ENCODE data around the gene PTPRM.

The PTPRM gene

GRCh38 chr18:7740821-7741220, 173.7 kb downstream of the PTPRM start:
- CTCF ChIA-PET, result no interaction called here
- Mint-ChIP-seq H3K4me1 (no peaks in the 10 kb centered on the region), H3K36me3 (no peaks in the 10 kb centered on the region), H3K27me3 (no peaks in the 10 kb centered on the region), H3K4me3 (no peak overlapping the region), H3K27ac (no peak overlapping the region), H3K9me3 (peaks cover 9% of the 10 kb centered on the region)
- no peak for DNase-seq

GRCh38 chr18:7741640-7742039, 174.5 kb downstream of the PTPRM start:
- Mint-ChIP-seq H3K27me3 (no peaks in the 10 kb centered on the region), H3K4me3 (no peak overlapping the region), H3K4me1 (no peaks in the 10 kb centered on the region), H3K27ac (no peak overlapping the region), H3K36me3 (no peaks in the 10 kb centered on the region), H3K9me3 (peaks cover 11% of the 10 kb centered on the region)
- CTCF ChIA-PET, result no interaction called here
- no peak for DNase-seq

GRCh38 chr18:7742224-7742623, 175.1 kb downstream of the PTPRM start:
- no peaks in the 10 kb centered on the region for H3K4me1 Mint-ChIP-seq
- CTCF ChIA-PET, result no interaction called here
- H3K27ac Mint-ChIP-seq, result no peak overlapping the region
- H3K4me3 Mint-ChIP-seq, result no peak overlapping the region
- H3K9me3 Mint-ChIP-seq, result peaks cover 11% of the 10 kb centered on the region
- DNase-seq, result no peak
- H3K36me3 Mint-ChIP-seq, result no peaks in the 10 kb centered on the region
- H3K27me3 Mint-ChIP-seq, result no peaks in the 10 kb centered on the region

- no peaks in the 10 kb centered on the region for H3K36me3 Mint-ChIP-seq
- no peak for DNase-seq
- H3K27ac Mint-ChIP-seq, result no peak overlapping the region
- H3K4me1 Mint-ChIP-seq, result no peaks in the 10 kb centered on the region
- peaks cover 8% of the 10 kb centered on the region for H3K9me3 Mint-ChIP-seq
- no peak overlapping the region for H3K4me3 Mint-ChIP-seq
- no peaks in the 10 kb centered on the region for H3K27me3 Mint-ChIP-seq
- CTCF ChIA-PET, result no interaction called here
Observed at GRCh38 chr18:7743256-7743655, 176.1 kb downstream of the PTPRM start.

GRCh38 chr18:7746106-7746505, 179.0 kb downstream of the PTPRM start:
- no peak overlapping the region for H3K27ac Mint-ChIP-seq
- CTCF ChIA-PET, result no interaction called here
- H3K4me3 Mint-ChIP-seq, result no peak overlapping the region
- no peak for DNase-seq
- no peaks in the 10 kb centered on the region for H3K27me3 Mint-ChIP-seq
- peaks cover 8% of the 10 kb centered on the region for H3K9me3 Mint-ChIP-seq
- no peaks in the 10 kb centered on the region for H3K4me1 Mint-ChIP-seq
- H3K36me3 Mint-ChIP-seq, result no peaks in the 10 kb centered on the region

- Mint-ChIP-seq H3K9me3 (peaks cover 8% of the 10 kb centered on the region), H3K4me1 (no peaks in the 10 kb centered on the region), H3K27ac (no peak overlapping the region), H3K36me3 (no peaks in the 10 kb centered on the region), H3K27me3 (no peaks in the 10 kb centered on the region), H3K4me3 (no peak overlapping the region)
- no peak for DNase-seq
- CTCF ChIA-PET, result no interaction called here
Observed at GRCh38 chr18:7748251-7749007, 181.3 kb downstream of the PTPRM start.

GRCh38 chr18:7749008-7749405, 181.9 kb downstream of the PTPRM start:
- DNase-seq, result no peak
- CTCF ChIA-PET, result no interaction called here
- no peaks in the 10 kb centered on the region for H3K27me3 Mint-ChIP-seq
- no peaks in the 10 kb centered on the region for H3K36me3 Mint-ChIP-seq
- no peak overlapping the region for H3K4me3 Mint-ChIP-seq
- H3K27ac Mint-ChIP-seq, result no peak overlapping the region
- no peaks in the 10 kb centered on the region for H3K4me1 Mint-ChIP-seq
- H3K9me3 Mint-ChIP-seq, result peaks cover 8% of the 10 kb centered on the region

GRCh38 chr18:7749510-7749981, 182.4 kb downstream of the PTPRM start:
- Mint-ChIP-seq H3K36me3 (no peaks in the 10 kb centered on the region), H3K4me1 (no peaks in the 10 kb centered on the region), H3K9me3 (peaks cover 8% of the 10 kb centered on the region), H3K27me3 (no peaks in the 10 kb centered on the region), H3K27ac (no peak overlapping the region), H3K4me3 (no peak overlapping the region)
- CTCF ChIA-PET, result no interaction called here
- no peak for DNase-seq

GRCh38 chr18:7750095-7750663, 183.1 kb downstream of the PTPRM start:
- Mint-ChIP-seq H3K36me3 (no peaks in the 10 kb centered on the region), H3K4me1 (no peaks in the 10 kb centered on the region), H3K27me3 (no peaks in the 10 kb centered on the region), H3K4me3 (no peak overlapping the region), H3K27ac (no peak overlapping the region), H3K9me3 (peaks cover 8% of the 10 kb centered on the region)
- DNase-seq, result no peak
- CTCF ChIA-PET, result no interaction called here

- no peaks in the 10 kb centered on the region for H3K36me3 Mint-ChIP-seq
- no peaks in the 10 kb centered on the region for H3K27me3 Mint-ChIP-seq
- H3K4me3 Mint-ChIP-seq, result no peak overlapping the region
- no peak for DNase-seq
- H3K27ac Mint-ChIP-seq, result no peak overlapping the region
- peaks cover 1% of the 10 kb centered on the region for H3K9me3 Mint-ChIP-seq
- CTCF ChIA-PET, result no interaction called here
- H3K4me1 Mint-ChIP-seq, result no peaks in the 10 kb centered on the region
Observed at GRCh38 chr18:7750966-7751365, 183.8 kb downstream of the PTPRM start.

- H3K27me3 Mint-ChIP-seq, result no peaks in the 10 kb centered on the region
Observed at GRCh38 chr18:7754258-7754657, 187.1 kb downstream of the PTPRM start.

GRCh38 chr18:7754725-7755181, 187.6 kb downstream of the PTPRM start:
- H3K27ac Mint-ChIP-seq, result no peak overlapping the region
- H3K36me3 Mint-ChIP-seq, result no peaks in the 10 kb centered on the region
- H3K9me3 Mint-ChIP-seq, result peaks cover 3% of the 10 kb centered on the region
- H3K27me3 Mint-ChIP-seq, result no peaks in the 10 kb centered on the region
- no peaks in the 10 kb centered on the region for H3K4me1 Mint-ChIP-seq
- DNase-seq, result no peak
- no peak overlapping the region for H3K4me3 Mint-ChIP-seq
- CTCF ChIA-PET, result no interaction called here

More at GRCh38 chr18:7754258-7754657, 187.1 kb downstream of the PTPRM start:
- H3K36me3 Mint-ChIP-seq, result no peaks in the 10 kb centered on the region
- peaks cover 3% of the 10 kb centered on the region for H3K9me3 Mint-ChIP-seq
- CTCF ChIA-PET, result no interaction called here
- H3K4me3 Mint-ChIP-seq, result no peak overlapping the region
- H3K4me1 Mint-ChIP-seq, result no peaks in the 10 kb centered on the region
- H3K27ac Mint-ChIP-seq, result no peak overlapping the region
- DNase-seq, result no peak

GRCh38 chr18:7755753-7756475, 188.8 kb downstream of the PTPRM start:
- DNase-seq, result no peak
- H3K9me3 Mint-ChIP-seq, result peaks cover 3% of the 10 kb centered on the region
- no peaks in the 10 kb centered on the region for H3K27me3 Mint-ChIP-seq
- CTCF ChIA-PET, result no interaction called here
- no peaks in the 10 kb centered on the region for H3K36me3 Mint-ChIP-seq
- no peak overlapping the region for H3K4me3 Mint-ChIP-seq
- no peak overlapping the region for H3K27ac Mint-ChIP-seq
- H3K4me1 Mint-ChIP-seq, result no peaks in the 10 kb centered on the region

- H3K4me1 Mint-ChIP-seq, result no peaks in the 10 kb centered on the region
- CTCF ChIA-PET, result no interaction called here
- DNase-seq, result no peak
- peaks cover 4% of the 10 kb centered on the region for H3K9me3 Mint-ChIP-seq
- H3K27me3 Mint-ChIP-seq, result no peaks in the 10 kb centered on the region
- H3K36me3 Mint-ChIP-seq, result no peaks in the 10 kb centered on the region
- no peak overlapping the region for H3K27ac Mint-ChIP-seq
- no peak overlapping the region for H3K4me3 Mint-ChIP-seq
Observed at GRCh38 chr18:7757175-7757574, 190.1 kb downstream of the PTPRM start.

- no peaks in the 10 kb centered on the region for H3K27me3 Mint-ChIP-seq
- H3K27ac Mint-ChIP-seq, result no peak overlapping the region
- no peaks in the 10 kb centered on the region for H3K4me1 Mint-ChIP-seq
- DNase-seq, result no peak
- CTCF ChIA-PET, result no interaction called here
- no peak overlapping the region for H3K4me3 Mint-ChIP-seq
- H3K9me3 Mint-ChIP-seq, result peaks cover 4% of the 10 kb centered on the region
- H3K36me3 Mint-ChIP-seq, result no peaks in the 10 kb centered on the region
Observed at GRCh38 chr18:7758764-7759163, 191.6 kb downstream of the PTPRM start.
